ENCODE results near the gene RSRC1. TPM values are rescaled to one million over a fixed set of nuclear protein-coding genes. Genes with fewer than 3 reads are reported as not detected.
"Not testable (repeated sequence)": the region's sequence is repeated elsewhere in the genome, so short reads cannot be mapped to it uniquely, and the experiment has no call there.

RSRC1 gene
- polyA plus RNA-seq, 2 donors: 10.9 to 12.3 TPM

GRCh38 chr3:158532099-158532734 is 422.3 kb downstream of the RSRC1 start:
- H3K9me3 ChIP-seq (ENCODE audit: control insufficient read depth in 2 of 2, insufficient read depth in 1 of 2, low read depth in 1 of 2, low read length in 1 of 2): no peaks in the 10 kb centered on the region
- H3K4me3 ChIP-seq (ENCODE audit: low read depth in 1 of 2, low read length in 2 of 2): no peak overlapping the region
- H3K27me3 ChIP-seq (ENCODE audit: control insufficient read depth in 1 of 2, insufficient read depth in 2 of 2, low read length in 2 of 2): no peaks in the 10 kb centered on the region
- H3K27ac ChIP-seq (ENCODE audit: low read depth in 2 of 2, low read length in 1 of 2): no peak overlapping the region
- H3K36me3 ChIP-seq (ENCODE audit: control insufficient read depth in 2 of 2, insufficient read depth in 2 of 2, low read length in 1 of 2): no peaks in the 10 kb centered on the region
- no peaks in the 10 kb centered on the region for H3K4me1 ChIP-seq (ENCODE audit: control insufficient read depth in 2 of 2, insufficient read depth in 2 of 2, low read length in 1 of 2)

- no peak overlapping the region for H3K4me3 ChIP-seq (ENCODE audit: low read depth in 1 of 2, low read length in 2 of 2)
- H3K9me3 ChIP-seq (ENCODE audit: control insufficient read depth in 2 of 2, insufficient read depth in 1 of 2, low read depth in 1 of 2, low read length in 1 of 2): no peaks in the 10 kb centered on the region
- H3K27ac ChIP-seq (ENCODE audit: low read depth in 2 of 2, low read length in 1 of 2): no peak overlapping the region
- no peaks in the 10 kb centered on the region for H3K27me3 ChIP-seq (ENCODE audit: control insufficient read depth in 1 of 2, insufficient read depth in 2 of 2, low read length in 2 of 2)
- H3K4me1 ChIP-seq (ENCODE audit: control insufficient read depth in 2 of 2, insufficient read depth in 2 of 2, low read length in 1 of 2): no peaks in the 10 kb centered on the region
- H3K36me3 ChIP-seq (ENCODE audit: control insufficient read depth in 2 of 2, insufficient read depth in 2 of 2, low read length in 1 of 2): no peaks in the 10 kb centered on the region
- WGBS, 2 donors: 73 to 80% methylated on average over 2 of the region's 2 CpGs
These were observed 426.0 kb downstream of the RSRC1 start for GRCh38 chr3:158535918-158536317.

- no peaks in the 10 kb centered on the region for H3K4me1 ChIP-seq (ENCODE audit: control insufficient read depth in 2 of 2, insufficient read depth in 2 of 2, low read length in 1 of 2)
- no peak overlapping the region for H3K27ac ChIP-seq (ENCODE audit: low read depth in 2 of 2, low read length in 1 of 2)
- H3K36me3 ChIP-seq (ENCODE audit: control insufficient read depth in 2 of 2, insufficient read depth in 2 of 2, low read length in 1 of 2): no peaks in the 10 kb centered on the region
- no peaks in the 10 kb centered on the region for H3K9me3 ChIP-seq (ENCODE audit: control insufficient read depth in 2 of 2, insufficient read depth in 1 of 2, low read depth in 1 of 2, low read length in 1 of 2)
- WGBS, 2 donors: 78 to 86% methylated on average over 3 of the region's 3 CpGs
- no peak overlapping the region for H3K4me3 ChIP-seq (ENCODE audit: low read depth in 1 of 2, low read length in 2 of 2)
- no peaks in the 10 kb centered on the region for H3K27me3 ChIP-seq (ENCODE audit: control insufficient read depth in 1 of 2, insufficient read depth in 2 of 2, low read length in 2 of 2)
These were observed 429.6 kb downstream of the RSRC1 start for GRCh38 chr3:158539414-158540014.

GRCh38 chr3:158540066-158540465 is 430.2 kb downstream of the RSRC1 start:
- no peak overlapping the region for H3K27ac ChIP-seq (ENCODE audit: low read depth in 2 of 2, low read length in 1 of 2)
- whole genome bisulfite sequencing, 2 donors: 93 to 96% methylated on average over 1 of the region's 1 CpG
- H3K9me3 ChIP-seq (ENCODE audit: control insufficient read depth in 2 of 2, insufficient read depth in 1 of 2, low read depth in 1 of 2, low read length in 1 of 2): no peaks in the 10 kb centered on the region
- H3K4me1 ChIP-seq (ENCODE audit: control insufficient read depth in 2 of 2, insufficient read depth in 2 of 2, low read length in 1 of 2): no peaks in the 10 kb centered on the region
- no peaks in the 10 kb centered on the region for H3K27me3 ChIP-seq (ENCODE audit: control insufficient read depth in 1 of 2, insufficient read depth in 2 of 2, low read length in 2 of 2)
- H3K36me3 ChIP-seq (ENCODE audit: control insufficient read depth in 2 of 2, insufficient read depth in 2 of 2, low read length in 1 of 2): no peaks in the 10 kb centered on the region
- H3K4me3 ChIP-seq (ENCODE audit: low read depth in 1 of 2, low read length in 2 of 2): no peak overlapping the region

GRCh38 chr3:158548691-158549090 is 438.8 kb downstream of the RSRC1 start:
- H3K9me3 ChIP-seq (ENCODE audit: control insufficient read depth in 2 of 2, insufficient read depth in 1 of 2, low read depth in 1 of 2, low read length in 1 of 2): no peaks in the 10 kb centered on the region
- H3K36me3 ChIP-seq (ENCODE audit: control insufficient read depth in 2 of 2, insufficient read depth in 2 of 2, low read length in 1 of 2): no peaks in the 10 kb centered on the region
- no peaks in the 10 kb centered on the region for H3K4me1 ChIP-seq (ENCODE audit: control insufficient read depth in 2 of 2, insufficient read depth in 2 of 2, low read length in 1 of 2)
- H3K4me3 ChIP-seq (ENCODE audit: low read depth in 1 of 2, low read length in 2 of 2): no peak overlapping the region
- no peak overlapping the region for H3K27ac ChIP-seq (ENCODE audit: low read depth in 2 of 2, low read length in 1 of 2)
- H3K27me3 ChIP-seq (ENCODE audit: control insufficient read depth in 1 of 2, insufficient read depth in 2 of 2, low read length in 2 of 2): no peaks in the 10 kb centered on the region
- WGBS, 2 donors: 71 to 80% methylated on average over 4 of the region's 4 CpGs

GRCh38 chr3:158549938-158550337 is 440.0 kb downstream of the RSRC1 start:
- not testable (repeated sequence) for H3K4me3 ChIP-seq (ENCODE audit: low read depth in 1 of 2, low read length in 2 of 2); H3K4me1 ChIP-seq (ENCODE audit: control insufficient read depth in 2 of 2, insufficient read depth in 2 of 2, low read length in 1 of 2); H3K27me3 ChIP-seq (ENCODE audit: control insufficient read depth in 1 of 2, insufficient read depth in 2 of 2, low read length in 2 of 2); H3K9me3 ChIP-seq (ENCODE audit: control insufficient read depth in 2 of 2, insufficient read depth in 1 of 2, low read depth in 1 of 2, low read length in 1 of 2); H3K27ac ChIP-seq (ENCODE audit: low read depth in 2 of 2, low read length in 1 of 2); H3K36me3 ChIP-seq (ENCODE audit: control insufficient read depth in 2 of 2, insufficient read depth in 2 of 2, low read length in 1 of 2)
- WGBS, 2 donors: 96 to 98% methylated on average over 9 of the region's 9 CpGs

GRCh38 chr3:158552124-158552523 is 442.2 kb downstream of the RSRC1 start:
- H3K9me3 ChIP-seq (ENCODE audit: control insufficient read depth in 2 of 2, insufficient read depth in 1 of 2, low read depth in 1 of 2, low read length in 1 of 2): no peaks in the 10 kb centered on the region
- H3K36me3 ChIP-seq (ENCODE audit: control insufficient read depth in 2 of 2, insufficient read depth in 2 of 2, low read length in 1 of 2): no peaks in the 10 kb centered on the region
- no peak overlapping the region for H3K27ac ChIP-seq (ENCODE audit: low read depth in 2 of 2, low read length in 1 of 2)
- 80 to 89% methylated on average over 2 of the region's 2 CpGs for WGBS, 2 donors
- no peaks in the 10 kb centered on the region for H3K4me1 ChIP-seq (ENCODE audit: control insufficient read depth in 2 of 2, insufficient read depth in 2 of 2, low read length in 1 of 2)
- H3K27me3 ChIP-seq (ENCODE audit: control insufficient read depth in 1 of 2, insufficient read depth in 2 of 2, low read length in 2 of 2): no peaks in the 10 kb centered on the region
- no peak overlapping the region for H3K4me3 ChIP-seq (ENCODE audit: low read depth in 1 of 2, low read length in 2 of 2)

GRCh38 chr3:158559504-158559903 is 449.6 kb downstream of the RSRC1 start:
- WGBS, 2 donors: 78% methylated on average over 4 of the region's 4 CpGs
- Histone ChIP-seq H3K4me1 (ENCODE audit: control insufficient read depth in 2 of 2, insufficient read depth in 2 of 2, low read length in 1 of 2) (no peaks in the 10 kb centered on the region), H3K27me3 (ENCODE audit: control insufficient read depth in 1 of 2, insufficient read depth in 2 of 2, low read length in 2 of 2) (no peaks in the 10 kb centered on the region), H3K9me3 (ENCODE audit: control insufficient read depth in 2 of 2, insufficient read depth in 1 of 2, low read depth in 1 of 2, low read length in 1 of 2) (no peaks in the 10 kb centered on the region), H3K36me3 (ENCODE audit: control insufficient read depth in 2 of 2, insufficient read depth in 2 of 2, low read length in 1 of 2) (no peaks in the 10 kb centered on the region), H3K4me3 (ENCODE audit: low read depth in 1 of 2, low read length in 2 of 2) (no peak overlapping the region), H3K27ac (ENCODE audit: low read depth in 2 of 2, low read length in 1 of 2) (no peak overlapping the region)

GRCh38 chr3:158560979-158561378 is 451.1 kb downstream of the RSRC1 start:
- Histone ChIP-seq H3K4me3 (ENCODE audit: low read depth in 1 of 2, low read length in 2 of 2) (no peak overlapping the region), H3K4me1 (ENCODE audit: control insufficient read depth in 2 of 2, insufficient read depth in 2 of 2, low read length in 1 of 2) (no peaks in the 10 kb centered on the region), H3K36me3 (ENCODE audit: control insufficient read depth in 2 of 2, insufficient read depth in 2 of 2, low read length in 1 of 2) (no peaks in the 10 kb centered on the region), H3K9me3 (ENCODE audit: control insufficient read depth in 2 of 2, insufficient read depth in 1 of 2, low read depth in 1 of 2, low read length in 1 of 2) (no peaks in the 10 kb centered on the region), H3K27me3 (ENCODE audit: control insufficient read depth in 1 of 2, insufficient read depth in 2 of 2, low read length in 2 of 2) (no peaks in the 10 kb centered on the region), H3K27ac (ENCODE audit: low read depth in 2 of 2, low read length in 1 of 2) (no peak overlapping the region)
- 94 to 95% methylated on average over 1 of the region's 1 CpG for whole genome bisulfite sequencing, 2 donors

GRCh38 chr3:158562674-158563073 is 452.8 kb downstream of the RSRC1 start:
- Histone ChIP-seq H3K4me1 (ENCODE audit: control insufficient read depth in 2 of 2, insufficient read depth in 2 of 2, low read length in 1 of 2) (no peaks in the 10 kb centered on the region), H3K27ac (ENCODE audit: low read depth in 2 of 2, low read length in 1 of 2) (no peak overlapping the region), H3K27me3 (ENCODE audit: control insufficient read depth in 1 of 2, insufficient read depth in 2 of 2, low read length in 2 of 2) (no peaks in the 10 kb centered on the region), H3K36me3 (ENCODE audit: control insufficient read depth in 2 of 2, insufficient read depth in 2 of 2, low read length in 1 of 2) (no peaks in the 10 kb centered on the region), H3K4me3 (ENCODE audit: low read depth in 1 of 2, low read length in 2 of 2) (no peak overlapping the region), H3K9me3 (ENCODE audit: control insufficient read depth in 2 of 2, insufficient read depth in 1 of 2, low read depth in 1 of 2, low read length in 1 of 2) (no peaks in the 10 kb centered on the region)
- WGBS, 2 donors: 83 to 86% methylated on average over 5 of the region's 5 CpGs

All from esophagus (tissue), 2 donors.